Measurements from ENCODE around the gene SPACA4.

GRCh38 chr19:48634036-48634342 is 27.4 kb downstream of the SPACA4 start:
- TF ChIP-seq, protein P1, sequence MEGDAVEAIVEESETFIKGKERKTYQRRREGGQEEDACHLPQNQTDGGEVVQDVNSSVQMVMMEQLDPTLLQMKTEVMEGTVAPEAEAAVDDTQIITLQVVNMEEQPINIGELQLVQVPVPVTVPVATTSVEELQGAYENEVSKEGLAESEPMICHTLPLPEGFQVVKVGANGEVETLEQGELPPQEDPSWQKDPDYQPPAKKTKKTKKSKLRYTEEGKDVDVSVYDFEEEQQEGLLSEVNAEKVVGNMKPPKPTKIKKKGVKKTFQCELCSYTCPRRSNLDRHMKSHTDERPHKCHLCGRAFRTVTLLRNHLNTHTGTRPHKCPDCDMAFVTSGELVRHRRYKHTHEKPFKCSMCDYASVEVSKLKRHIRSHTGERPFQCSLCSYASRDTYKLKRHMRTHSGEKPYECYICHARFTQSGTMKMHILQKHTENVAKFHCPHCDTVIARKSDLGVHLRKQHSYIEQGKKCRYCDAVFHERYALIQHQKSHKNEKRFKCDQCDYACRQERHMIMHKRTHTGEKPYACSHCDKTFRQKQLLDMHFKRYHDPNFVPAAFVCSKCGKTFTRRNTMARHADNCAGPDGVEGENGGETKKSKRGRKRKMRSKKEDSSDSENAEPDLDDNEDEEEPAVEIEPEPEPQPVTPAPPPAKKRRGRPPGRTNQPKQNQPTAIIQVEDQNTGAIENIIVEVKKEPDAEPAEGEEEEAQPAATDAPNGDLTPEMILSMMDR (IDR thresholded peaks at IDR 0.05) = no peak
- no peak for TF ChIP-seq POLR2AphosphoS5 (IDR thresholded peaks at IDR 0.05)
